C4-2B (cell line): ENCODE measurements around the gene ZNF888.

Source experiments
- CTCF ChIP-seq: fragments of 450-650 bp; conservative IDR thresholded peaks from 2 replicates; pipeline ENCODE4 v1.5.1; 2017; ENCODE audit warnings: mild to moderate bottlenecking
- ZFX ChIP-seq: fragments of 450-650 bp; IDR thresholded peaks from 2 replicates; pipeline ENCODE4 v1.6.1; 2017

- TF ChIP-seq CTCF, result no peak
- no peak for TF ChIP-seq ZFX
Observed at GRCh38 chr19:52943884-52944643, 20.8 kb upstream of the ZNF888 start.
